ENCODE results near the gene RFLNA.

RFLNA gene

GRCh38 chr12:124264879-124265278 is 30.0 kb upstream of the RFLNA start:
- WGBS, 2 experiments: 94% methylated on average over 7 of the region's 7 CpGs
- Histone ChIP-seq H3K27ac (ENCODE audit: insufficient read depth, low read depth, low read length, poor library complexity, severe bottlenecking) (no peak overlapping the region), H3K27me3 (ENCODE audit: control insufficient read depth, insufficient read depth, low read length, poor library complexity, severe bottlenecking) (no peaks in the 10 kb centered on the region), H3K4me1 (ENCODE audit: control insufficient read depth, insufficient read depth, low read length) (no peaks in the 10 kb centered on the region), H3K9me3 (ENCODE audit: control insufficient read depth, low read length) (no peaks in the 10 kb centered on the region), H3K4me3 (ENCODE audit: insufficient read depth, low read depth, low read length) (no peak overlapping the region), H3K36me3 (ENCODE audit: control insufficient read depth, insufficient read depth, low read length) (no peaks in the 10 kb centered on the region)

- H3K27me3 ChIP-seq (ENCODE audit: control insufficient read depth, insufficient read depth, low read length, poor library complexity, severe bottlenecking): no peaks in the 10 kb centered on the region
- H3K4me3 ChIP-seq (ENCODE audit: insufficient read depth, low read depth, low read length): no peak overlapping the region
- H3K9me3 ChIP-seq (ENCODE audit: control insufficient read depth, low read length): no peaks in the 10 kb centered on the region
- H3K27ac ChIP-seq (ENCODE audit: insufficient read depth, low read depth, low read length, poor library complexity, severe bottlenecking): no peak overlapping the region
- H3K36me3 ChIP-seq (ENCODE audit: control insufficient read depth, insufficient read depth, low read length): no peaks in the 10 kb centered on the region
- WGBS, 2 experiments: 95 to 97% methylated on average over 4 of the region's 4 CpGs
- no peaks in the 10 kb centered on the region for H3K4me1 ChIP-seq (ENCODE audit: control insufficient read depth, insufficient read depth, low read length)
Measured at GRCh38 chr12:124267205-124267778, 27.6 kb upstream of the RFLNA start.

DNA sequence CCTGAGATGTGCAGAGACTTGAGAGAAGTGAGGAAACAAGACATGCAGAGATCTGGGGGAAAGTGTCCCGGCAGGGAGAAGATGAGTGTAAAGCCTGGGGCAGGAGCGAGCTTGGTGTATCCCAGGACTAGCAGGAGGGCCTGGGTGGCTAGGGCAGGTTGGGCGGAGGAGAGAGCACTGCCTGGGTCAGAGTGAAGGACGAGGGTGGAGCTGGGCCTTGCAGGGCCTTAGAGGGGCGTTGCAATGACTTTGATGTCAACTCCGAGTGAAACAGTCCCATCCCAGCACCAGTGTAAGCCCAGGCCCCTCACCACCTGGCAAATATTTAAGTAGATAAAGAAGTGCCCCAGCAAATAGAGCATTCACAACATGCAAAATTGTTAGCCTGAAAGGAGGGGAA is 24.2 kb upstream of the RFLNA start:
- Histone ChIP-seq H3K36me3 (ENCODE audit: control insufficient read depth, insufficient read depth, low read length) (no peaks in the 10 kb centered on the region), H3K9me3 (ENCODE audit: control insufficient read depth, low read length) (no peaks in the 10 kb centered on the region), H3K27ac (ENCODE audit: insufficient read depth, low read depth, low read length, poor library complexity, severe bottlenecking) (no peak overlapping the region), H3K4me1 (ENCODE audit: control insufficient read depth, insufficient read depth, low read length) (no peaks in the 10 kb centered on the region), H3K27me3 (ENCODE audit: control insufficient read depth, insufficient read depth, low read length, poor library complexity, severe bottlenecking) (no peaks in the 10 kb centered on the region), H3K4me3 (ENCODE audit: insufficient read depth, low read depth, low read length) (no peak overlapping the region)
- WGBS, 2 experiments: 84 to 86% methylated on average over 6 of the region's 6 CpGs

DNA sequence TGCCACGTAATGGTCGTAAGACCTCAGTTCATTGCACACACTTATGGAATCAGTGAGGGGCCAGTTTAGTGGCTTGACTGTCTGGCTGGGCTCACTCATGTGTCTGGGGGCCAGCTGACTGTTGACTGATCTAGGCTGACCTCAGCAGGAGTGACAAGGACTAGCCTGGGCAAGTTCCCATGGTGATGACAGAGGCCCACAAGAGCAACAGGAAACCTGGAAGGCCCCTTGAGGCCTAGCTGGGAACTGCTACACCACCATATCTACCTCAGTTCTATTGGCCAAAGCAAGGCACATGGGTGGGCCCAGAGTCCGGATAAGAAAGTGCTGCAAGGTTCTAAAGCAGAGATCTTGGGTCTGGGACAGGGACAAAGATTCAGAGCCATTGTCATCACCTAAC is 21.3 kb upstream of the RFLNA start:
- WGBS, 2 experiments: 94 to 96% methylated on average over 3 of the region's 3 CpGs
- H3K27me3 ChIP-seq (ENCODE audit: control insufficient read depth, insufficient read depth, low read length, poor library complexity, severe bottlenecking): no peaks in the 10 kb centered on the region
- peaks cover 10% of the 10 kb centered on the region for H3K4me1 ChIP-seq (ENCODE audit: control insufficient read depth, insufficient read depth, low read length)
- H3K27ac ChIP-seq (ENCODE audit: insufficient read depth, low read depth, low read length, poor library complexity, severe bottlenecking): no peak overlapping the region
- no peak overlapping the region for H3K4me3 ChIP-seq (ENCODE audit: insufficient read depth, low read depth, low read length)
- H3K36me3 ChIP-seq (ENCODE audit: control insufficient read depth, insufficient read depth, low read length): no peaks in the 10 kb centered on the region
- no peaks in the 10 kb centered on the region for H3K9me3 ChIP-seq (ENCODE audit: control insufficient read depth, low read length)

- Histone ChIP-seq H3K36me3 (ENCODE audit: control insufficient read depth, insufficient read depth, low read length) (no peaks in the 10 kb centered on the region), H3K4me3 (ENCODE audit: insufficient read depth, low read depth, low read length) (no peak overlapping the region), H3K27ac (ENCODE audit: insufficient read depth, low read depth, low read length, poor library complexity, severe bottlenecking) (no peak overlapping the region), H3K27me3 (ENCODE audit: control insufficient read depth, insufficient read depth, low read length, poor library complexity, severe bottlenecking) (no peaks in the 10 kb centered on the region), H3K9me3 (ENCODE audit: control insufficient read depth, low read length) (no peaks in the 10 kb centered on the region), H3K4me1 (ENCODE audit: control insufficient read depth, insufficient read depth, low read length) (peaks cover 22% of the 10 kb centered on the region)
- WGBS, 2 experiments: 94 to 96% methylated on average over 1 to 2 of the region's 2 CpGs
Measured at GRCh38 chr12:124276337-124276736, 18.6 kb upstream of the RFLNA start.

GRCh38 chr12:124277394-124278241 is 17.3 kb upstream of the RFLNA start:
- Histone ChIP-seq H3K4me1 (ENCODE audit: control insufficient read depth, insufficient read depth, low read length) (peaks cover 22% of the 10 kb centered on the region), H3K4me3 (ENCODE audit: insufficient read depth, low read depth, low read length) (no peak overlapping the region), H3K9me3 (ENCODE audit: control insufficient read depth, low read length) (no peaks in the 10 kb centered on the region), H3K27ac (ENCODE audit: insufficient read depth, low read depth, low read length, poor library complexity, severe bottlenecking) (no peak overlapping the region), H3K27me3 (ENCODE audit: control insufficient read depth, insufficient read depth, low read length, poor library complexity, severe bottlenecking) (no peaks in the 10 kb centered on the region), H3K36me3 (ENCODE audit: control insufficient read depth, insufficient read depth, low read length) (no peaks in the 10 kb centered on the region)
- WGBS, 2 experiments: 76 to 77% methylated on average over 16 of the region's 16 CpGs

- Histone ChIP-seq H3K4me1 (ENCODE audit: control insufficient read depth, insufficient read depth, low read length) (peaks cover 22% of the 10 kb centered on the region), H3K27me3 (ENCODE audit: control insufficient read depth, insufficient read depth, low read length, poor library complexity, severe bottlenecking) (no peaks in the 10 kb centered on the region), H3K27ac (ENCODE audit: insufficient read depth, low read depth, low read length, poor library complexity, severe bottlenecking) (no peak overlapping the region), H3K4me3 (ENCODE audit: insufficient read depth, low read depth, low read length) (no peak overlapping the region), H3K36me3 (ENCODE audit: control insufficient read depth, insufficient read depth, low read length) (no peaks in the 10 kb centered on the region), H3K9me3 (ENCODE audit: control insufficient read depth, low read length) (no peaks in the 10 kb centered on the region)
- WGBS, 2 experiments: 87 to 89% methylated on average over 20 of the region's 20 CpGs
Measured at GRCh38 chr12:124278389-124279101, 16.3 kb upstream of the RFLNA start.

- Histone ChIP-seq H3K27me3 (ENCODE audit: control insufficient read depth, insufficient read depth, low read length, poor library complexity, severe bottlenecking) (no peaks in the 10 kb centered on the region), H3K9me3 (ENCODE audit: control insufficient read depth, low read length) (no peaks in the 10 kb centered on the region), H3K4me3 (ENCODE audit: insufficient read depth, low read depth, low read length) (no peak overlapping the region), H3K27ac (ENCODE audit: insufficient read depth, low read depth, low read length, poor library complexity, severe bottlenecking) (no peak overlapping the region), H3K36me3 (ENCODE audit: control insufficient read depth, insufficient read depth, low read length) (no peaks in the 10 kb centered on the region), H3K4me1 (ENCODE audit: control insufficient read depth, insufficient read depth, low read length) (peaks cover 22% of the 10 kb centered on the region)
- WGBS, 2 experiments: 77 to 79% methylated on average over 11 of the region's 11 CpGs
Measured at GRCh38 chr12:124279315-124279714, 15.6 kb upstream of the RFLNA start.

DNA sequence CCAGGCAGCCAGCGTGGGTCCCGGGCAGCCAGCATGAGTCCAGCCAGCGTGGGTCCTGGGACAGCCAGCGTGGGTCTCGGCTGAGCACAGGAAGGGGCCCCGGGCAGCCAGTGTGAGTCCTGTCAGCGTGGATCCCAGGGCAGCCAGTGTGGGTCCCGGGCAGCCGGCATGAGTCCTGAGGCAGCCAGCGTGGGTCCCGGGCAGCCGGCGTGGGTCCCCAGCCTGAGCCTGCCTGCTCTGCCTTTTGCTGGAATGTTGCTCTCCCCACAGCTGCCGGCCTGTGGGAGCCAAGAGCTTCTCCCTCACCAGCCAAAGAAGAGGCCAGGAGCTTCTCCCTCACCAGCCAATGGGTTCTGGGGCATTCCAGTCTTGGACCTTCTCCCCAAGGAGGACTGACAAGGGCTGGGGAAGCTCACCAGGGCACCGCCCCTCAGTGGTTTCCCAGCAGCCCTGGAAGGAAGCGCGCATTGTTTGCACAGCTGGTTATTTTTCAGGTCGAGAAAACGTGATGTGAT is 15.0 kb upstream of the RFLNA start:
- Histone ChIP-seq H3K27me3 (ENCODE audit: control insufficient read depth, insufficient read depth, low read length, poor library complexity, severe bottlenecking) (no peaks in the 10 kb centered on the region), H3K27ac (ENCODE audit: insufficient read depth, low read depth, low read length, poor library complexity, severe bottlenecking) (no peak overlapping the region), H3K4me1 (ENCODE audit: control insufficient read depth, insufficient read depth, low read length) (peaks cover 22% of the 10 kb centered on the region), H3K9me3 (ENCODE audit: control insufficient read depth, low read length) (no peaks in the 10 kb centered on the region), H3K4me3 (ENCODE audit: insufficient read depth, low read depth, low read length) (no peak overlapping the region), H3K36me3 (ENCODE audit: control insufficient read depth, insufficient read depth, low read length) (no peaks in the 10 kb centered on the region)
- WGBS, 2 experiments: 87 to 88% methylated on average over 19 of the region's 19 CpGs

DNA sequence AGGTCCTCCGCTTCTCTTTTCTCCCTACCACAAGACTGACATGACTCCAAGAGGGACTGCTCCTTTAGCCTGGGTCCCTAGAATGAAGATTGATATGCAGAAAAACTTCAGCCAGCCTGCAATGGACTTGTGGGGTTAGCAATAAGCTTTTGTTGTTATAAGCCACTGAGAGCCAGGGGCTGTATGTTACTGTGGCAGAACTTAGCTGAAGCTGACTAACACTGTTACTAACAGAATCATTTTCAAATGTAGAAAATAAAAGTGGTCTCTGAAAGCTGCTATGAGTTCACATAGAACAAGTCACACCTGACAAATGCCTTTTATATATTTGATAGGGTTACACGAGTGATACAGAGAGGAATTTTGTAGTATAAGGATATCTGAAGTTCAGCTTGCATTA is 13.6 kb upstream of the RFLNA start:
- Histone ChIP-seq H3K36me3 (ENCODE audit: control insufficient read depth, insufficient read depth, low read length) (no peaks in the 10 kb centered on the region), H3K27me3 (ENCODE audit: control insufficient read depth, insufficient read depth, low read length, poor library complexity, severe bottlenecking) (no peaks in the 10 kb centered on the region), H3K27ac (ENCODE audit: insufficient read depth, low read depth, low read length, poor library complexity, severe bottlenecking) (no peak overlapping the region), H3K4me1 (ENCODE audit: control insufficient read depth, insufficient read depth, low read length) (peaks cover 22% of the 10 kb centered on the region), H3K4me3 (ENCODE audit: insufficient read depth, low read depth, low read length) (no peak overlapping the region), H3K9me3 (ENCODE audit: control insufficient read depth, low read length) (no peaks in the 10 kb centered on the region)
- WGBS, 2 experiments: 92 to 96% methylated on average over 2 of the region's 2 CpGs

Measured in ectodermal cell (in vitro differentiated cells).